NCI-H82 treated with DMSO at 0.1 percent for 48 hours (cell line): ENCODE data around the gene FUT2.

Experiments used
- DNase-seq: peaks from one replicate; lab custom pipeline; 2025; ENCODE audit not compliant: unreplicated experiment; lab: John Stamatoyannopoulos, UW

Gene FUT2

DNA sequence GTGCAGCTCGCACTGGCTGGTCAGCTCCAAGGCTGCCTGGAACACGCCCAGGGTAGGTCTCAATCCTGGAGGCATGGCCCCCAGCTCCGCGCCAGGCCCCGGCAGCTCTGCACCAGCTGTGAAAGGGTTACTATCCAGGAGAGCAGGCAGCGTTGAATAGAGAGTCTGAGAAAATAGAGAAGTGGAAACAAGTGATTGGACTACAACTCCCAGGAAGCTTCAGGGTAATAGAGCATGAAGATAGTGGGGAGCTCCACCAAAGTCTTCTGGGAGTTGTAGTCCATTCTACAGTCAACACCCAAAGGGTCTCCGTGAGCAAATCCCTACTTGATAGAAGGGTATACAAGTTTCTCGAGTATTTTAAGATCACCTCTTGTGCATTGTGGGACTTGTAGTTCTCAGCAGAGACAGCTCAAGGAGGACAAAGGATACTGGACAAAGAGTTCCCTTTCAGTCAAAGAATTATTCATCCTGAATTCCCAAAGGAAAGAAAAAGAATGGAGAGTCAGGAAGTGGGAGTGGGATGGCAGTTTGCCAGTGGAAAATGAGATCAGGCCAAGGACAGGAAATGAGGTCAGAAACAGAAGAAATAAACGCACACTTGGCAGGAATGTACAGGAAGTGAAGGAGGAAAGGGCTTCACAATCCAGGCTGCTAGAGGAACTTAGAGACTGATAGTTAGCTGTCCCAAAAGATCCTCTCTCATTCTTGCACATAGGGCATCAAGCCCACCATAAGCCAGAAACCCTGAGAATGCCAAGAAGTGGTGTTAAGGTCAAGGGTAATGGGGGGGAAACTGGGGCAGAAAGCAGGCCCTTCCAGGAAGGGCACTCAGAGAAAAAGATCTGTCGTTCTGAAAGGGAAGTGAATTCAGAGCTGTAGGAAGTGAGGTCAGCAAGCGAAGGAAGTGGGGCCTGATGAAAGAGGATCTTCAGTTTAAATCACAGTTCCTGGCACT, 29.3 kb downstream of the FUT2 start:
- peak; percentile 66 for DNase-seq

DNA sequence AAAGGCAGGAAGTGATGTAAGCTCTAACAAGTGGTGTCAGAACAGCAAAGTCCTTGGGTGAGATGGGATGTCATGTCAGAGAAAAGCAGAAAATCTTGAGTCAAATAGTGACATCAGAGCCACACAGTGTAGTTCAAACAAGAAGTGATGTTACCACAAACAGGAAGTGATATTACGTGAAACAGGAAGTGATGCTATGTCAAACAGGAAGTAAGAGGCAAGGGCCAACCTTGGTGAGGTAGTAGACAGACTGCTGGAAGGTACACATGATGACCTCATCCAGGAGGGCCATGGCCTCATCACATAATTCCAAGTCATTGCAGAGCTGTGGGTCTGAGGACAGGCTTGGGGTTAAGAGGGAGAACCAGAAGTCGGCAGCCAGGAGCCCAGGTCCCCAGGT, 30.8 kb downstream of the FUT2 start:
- no peak for DNase-seq

DNA sequence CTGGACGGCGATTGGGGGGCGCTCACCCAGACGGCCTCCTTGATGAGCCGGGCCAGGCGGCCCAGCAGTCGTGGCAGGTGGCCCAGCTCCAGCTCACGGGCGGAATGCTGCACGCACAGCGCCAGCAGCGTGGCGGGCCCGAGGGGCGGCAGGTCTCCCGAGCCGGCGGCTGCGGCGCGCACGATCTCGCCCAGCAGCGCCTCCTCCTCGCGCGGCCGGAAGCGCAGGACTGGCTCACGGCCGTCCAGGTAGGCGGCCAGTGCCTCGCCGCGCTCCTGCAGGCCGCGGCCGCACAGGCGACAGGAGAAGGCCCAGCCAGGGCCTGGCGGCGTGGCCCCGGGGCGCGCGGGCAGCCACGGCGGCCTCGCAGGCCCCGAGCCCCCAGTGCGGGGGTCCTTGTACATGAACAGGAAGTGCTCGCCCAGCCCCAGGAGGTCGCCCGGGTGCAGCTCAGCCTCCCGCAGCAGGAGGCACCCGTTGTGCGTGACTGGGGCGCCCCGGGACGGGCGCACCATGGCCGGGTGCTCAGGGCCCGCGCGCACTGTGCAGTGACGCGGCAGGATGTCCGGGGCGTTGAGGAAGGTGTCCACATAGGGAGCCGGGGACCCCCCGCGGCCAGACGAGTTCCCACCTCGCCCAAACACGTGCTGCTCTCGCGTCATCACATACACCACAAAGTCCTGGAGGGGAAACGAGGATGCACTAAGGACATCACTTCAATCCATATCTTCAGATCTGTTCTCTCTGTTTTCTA, 33.3 kb downstream of the FUT2 start:
- no peak for DNase-seq

DNA sequence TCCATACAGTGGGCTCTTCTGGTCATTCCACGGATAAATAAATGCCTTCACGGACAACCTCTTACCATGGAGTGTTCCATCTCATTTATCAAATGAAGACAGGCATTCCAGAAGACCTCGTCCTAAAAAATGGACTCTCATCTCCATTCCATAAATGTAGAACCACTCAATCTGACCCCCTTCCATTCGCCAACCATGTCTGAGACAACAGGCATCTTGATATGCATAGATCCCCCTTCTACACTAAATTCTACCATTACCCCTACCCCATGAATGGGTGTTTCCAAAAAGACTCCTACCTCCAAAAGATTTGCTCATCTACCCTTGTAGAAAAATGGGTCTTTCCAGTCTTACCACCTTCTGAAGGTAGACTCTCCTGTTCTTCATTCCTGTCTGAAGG, 35.7 kb downstream of the FUT2 start:
- no peak for DNase-seq

DNA sequence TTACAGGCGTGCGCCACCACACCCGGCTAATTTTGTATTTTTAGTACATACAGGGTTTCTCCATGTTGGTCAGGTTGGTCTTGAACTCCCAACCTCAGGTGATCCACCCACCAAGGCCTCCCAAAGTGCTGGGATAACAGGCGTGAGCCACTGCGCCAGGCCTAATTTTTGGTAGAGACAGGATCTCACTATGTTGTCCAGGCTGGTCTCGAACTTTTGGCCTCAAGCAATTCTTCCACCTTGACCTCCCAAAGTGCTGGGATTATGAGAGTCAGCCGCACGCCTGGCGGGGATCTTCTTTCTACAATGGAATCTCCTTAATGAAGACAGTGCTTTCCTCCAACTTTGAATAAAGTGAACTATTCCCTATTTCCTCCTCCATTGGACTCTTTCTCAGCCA, 38.9 kb downstream of the FUT2 start:
- DNase-seq: no peak

DNA sequence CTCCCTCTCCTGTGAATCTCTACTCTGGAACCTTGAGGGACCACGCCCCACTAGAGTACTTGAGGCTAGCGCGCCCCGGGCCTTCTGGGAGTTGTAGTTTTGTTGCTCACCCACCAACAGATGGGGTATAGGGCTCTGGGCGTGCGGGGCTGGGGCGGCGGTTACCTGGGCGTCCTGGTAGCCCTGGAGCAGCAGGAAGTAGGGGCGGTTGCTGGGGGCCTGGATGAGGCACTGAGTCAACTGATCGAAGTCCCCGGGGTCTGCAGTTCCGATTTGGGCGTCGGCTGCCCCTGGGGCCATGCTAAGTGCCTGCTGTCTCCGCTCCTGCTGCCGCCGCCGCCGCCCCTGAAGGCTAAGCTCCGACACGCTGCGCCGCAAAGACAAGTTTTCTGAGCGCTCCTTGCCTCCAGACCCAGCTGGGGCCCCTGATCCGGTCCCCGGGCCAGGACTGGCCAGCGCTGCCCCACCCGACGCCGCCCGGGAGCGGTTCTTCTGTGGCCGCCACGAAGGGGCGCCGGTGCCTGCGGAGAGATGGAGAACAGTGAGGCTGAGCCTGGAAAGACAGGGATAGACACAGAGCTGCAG, 39.4 kb downstream of the FUT2 start:
- peak; percentile 73 for DNase-seq

DNA sequence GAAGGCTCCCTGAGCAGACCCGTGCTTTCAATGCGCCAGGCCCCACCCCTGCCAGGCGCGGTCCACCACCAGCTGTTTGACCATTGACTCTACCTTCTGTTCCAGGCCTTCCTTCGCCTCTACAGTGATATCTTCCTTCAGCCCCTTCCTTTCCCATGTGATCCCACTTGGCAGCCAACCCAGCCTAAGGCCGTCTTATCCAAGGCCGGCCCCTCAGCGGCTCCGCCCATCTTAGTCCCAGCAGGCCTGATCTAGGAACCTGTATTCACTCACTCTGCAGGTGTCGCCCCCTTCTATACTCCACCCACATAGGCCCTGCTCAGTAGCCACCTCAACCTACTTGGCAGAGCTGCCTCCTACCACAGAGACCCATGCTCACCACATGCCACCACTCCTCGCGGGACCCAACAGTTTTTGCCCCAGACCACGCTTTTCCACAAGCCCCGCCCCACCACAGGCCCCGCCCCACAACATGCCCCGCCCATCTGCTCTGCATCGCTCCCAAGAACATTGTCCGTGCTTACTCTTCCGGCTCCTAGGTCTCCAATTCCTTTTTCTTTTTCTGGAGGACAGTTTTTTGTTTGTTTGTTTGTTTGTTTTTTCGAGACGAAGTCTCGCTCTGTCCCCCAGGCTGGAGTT, 41.7 kb downstream of the FUT2 start:
- DNase-seq: no peak

DNA sequence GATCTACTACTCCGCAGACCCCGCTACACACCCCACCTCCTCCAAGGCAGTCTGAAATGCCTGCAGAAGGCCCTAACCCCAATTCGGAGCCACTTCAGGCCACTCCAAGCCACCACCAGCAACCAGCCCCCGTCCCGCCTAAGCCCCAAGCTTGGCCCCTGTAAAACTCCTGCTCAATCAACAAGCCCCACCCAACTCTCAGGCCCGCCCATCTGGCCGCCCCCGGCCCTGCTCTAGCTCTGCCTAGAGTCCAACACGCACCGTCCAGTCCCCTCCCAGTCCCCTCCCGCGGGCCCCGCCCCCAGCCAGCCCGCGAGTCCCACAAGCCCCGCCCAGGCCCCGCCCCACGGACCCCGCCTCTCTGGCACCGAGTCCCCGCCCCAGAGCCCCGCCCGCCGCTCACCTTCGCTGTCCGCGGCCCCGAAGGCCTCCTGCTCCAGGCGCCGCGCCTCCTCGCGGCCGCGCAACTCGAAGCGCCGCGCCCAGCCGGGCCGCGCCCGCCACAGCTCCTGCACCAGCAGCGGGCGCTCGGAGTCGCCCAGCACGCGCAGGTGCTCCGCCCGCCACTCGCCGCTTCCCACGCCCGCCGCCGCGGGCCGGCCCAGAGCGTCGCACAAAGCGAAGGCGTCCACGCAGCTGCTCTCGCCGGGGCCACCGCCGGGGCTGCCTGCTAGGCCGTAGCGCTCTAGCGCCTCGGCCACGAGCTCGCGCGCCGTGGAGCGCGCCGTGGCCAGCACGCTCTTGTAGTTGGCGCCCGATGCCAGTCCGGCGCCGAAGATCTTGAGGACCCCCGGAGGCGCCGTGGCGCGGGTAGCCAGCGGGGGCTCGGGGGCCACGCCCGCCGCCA, 43.0 kb downstream of the FUT2 start:
- DNase-seq: peak; percentile 97

DNA sequence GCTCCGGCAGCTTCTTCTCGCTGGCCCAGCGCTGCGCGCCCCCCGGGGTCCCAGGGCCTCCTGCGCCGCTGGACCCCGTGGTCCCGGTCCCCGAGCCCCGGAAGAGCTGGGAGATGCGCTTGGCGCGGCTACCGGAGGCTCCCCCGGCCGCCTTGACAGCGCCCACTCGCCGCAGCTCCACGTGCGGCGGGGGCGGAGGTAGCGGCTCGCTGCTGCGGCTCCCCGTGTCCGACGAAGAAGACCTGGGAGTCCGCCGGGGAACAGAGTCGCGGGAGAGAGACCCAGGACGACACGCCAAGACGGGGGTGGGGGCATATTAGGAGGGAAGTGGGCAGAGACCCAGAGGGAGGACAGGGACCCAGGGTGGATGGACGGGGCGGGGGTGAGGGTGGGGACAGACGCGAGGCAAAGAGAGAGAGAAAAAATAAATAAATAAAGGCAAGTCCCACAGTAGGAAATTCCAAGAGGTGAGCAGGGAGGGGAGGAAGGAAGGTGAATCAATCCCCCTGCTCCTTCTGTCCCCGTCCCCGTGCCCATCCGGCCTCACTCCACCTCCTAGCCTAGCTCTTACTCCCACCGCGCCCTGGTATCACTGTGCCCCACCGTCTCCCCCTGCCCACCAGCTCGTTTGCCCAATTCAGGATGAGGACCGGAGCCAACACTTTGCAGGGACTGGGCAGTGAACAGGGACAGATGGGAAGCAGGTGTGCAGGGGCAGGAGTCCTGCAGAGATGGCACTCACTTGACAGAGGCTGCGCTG, 43.8 kb downstream of the FUT2 start:
- no peak for DNase-seq

DNA sequence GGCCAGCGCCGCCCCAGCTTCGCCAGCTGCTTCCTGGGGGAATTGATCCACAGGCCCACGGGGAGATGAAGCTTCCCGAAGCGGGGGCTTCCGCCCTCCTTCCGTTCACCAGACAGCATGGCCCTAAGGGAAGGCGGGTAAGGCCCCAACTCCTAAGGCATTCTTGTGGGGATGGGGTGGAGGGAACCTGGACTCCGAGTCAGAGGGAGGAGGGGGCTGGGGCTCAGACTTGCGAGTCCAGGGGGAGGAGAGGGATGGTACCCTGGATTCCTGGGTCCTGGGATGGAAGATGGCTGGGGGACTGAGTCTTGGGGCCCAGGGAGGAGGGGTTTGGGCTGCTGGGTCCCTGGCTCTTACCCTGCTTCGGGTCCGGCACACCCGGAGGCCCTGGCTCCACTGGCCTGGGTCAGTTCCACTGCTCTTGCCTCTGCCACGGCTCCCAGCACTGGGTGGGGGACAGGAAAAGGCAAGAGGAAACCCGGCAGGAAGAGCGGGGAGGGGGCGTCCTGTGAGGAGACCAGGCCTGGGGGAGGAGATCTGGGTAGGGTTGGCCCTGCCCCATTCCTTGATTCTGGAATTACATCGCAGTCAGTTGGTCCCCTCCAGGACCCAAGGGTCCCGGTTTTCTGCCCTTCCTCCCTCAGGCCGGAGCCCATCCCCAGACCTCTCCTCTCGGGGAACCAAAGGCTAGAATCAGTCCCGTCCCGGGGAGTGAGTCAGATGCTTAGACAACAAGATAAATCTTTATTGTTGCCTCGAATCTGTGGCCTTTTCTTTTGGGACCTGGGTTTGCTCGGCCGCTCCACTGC, 44.6 kb downstream of the FUT2 start, which contains the start of gene RASIP1:
Gene RASIP1 (minus strand): TSS at position 447 of the 809 bp plus-strand sequence. CDS start 328 bp downstream, at position 119.
- DNase-seq: no peak

DNA sequence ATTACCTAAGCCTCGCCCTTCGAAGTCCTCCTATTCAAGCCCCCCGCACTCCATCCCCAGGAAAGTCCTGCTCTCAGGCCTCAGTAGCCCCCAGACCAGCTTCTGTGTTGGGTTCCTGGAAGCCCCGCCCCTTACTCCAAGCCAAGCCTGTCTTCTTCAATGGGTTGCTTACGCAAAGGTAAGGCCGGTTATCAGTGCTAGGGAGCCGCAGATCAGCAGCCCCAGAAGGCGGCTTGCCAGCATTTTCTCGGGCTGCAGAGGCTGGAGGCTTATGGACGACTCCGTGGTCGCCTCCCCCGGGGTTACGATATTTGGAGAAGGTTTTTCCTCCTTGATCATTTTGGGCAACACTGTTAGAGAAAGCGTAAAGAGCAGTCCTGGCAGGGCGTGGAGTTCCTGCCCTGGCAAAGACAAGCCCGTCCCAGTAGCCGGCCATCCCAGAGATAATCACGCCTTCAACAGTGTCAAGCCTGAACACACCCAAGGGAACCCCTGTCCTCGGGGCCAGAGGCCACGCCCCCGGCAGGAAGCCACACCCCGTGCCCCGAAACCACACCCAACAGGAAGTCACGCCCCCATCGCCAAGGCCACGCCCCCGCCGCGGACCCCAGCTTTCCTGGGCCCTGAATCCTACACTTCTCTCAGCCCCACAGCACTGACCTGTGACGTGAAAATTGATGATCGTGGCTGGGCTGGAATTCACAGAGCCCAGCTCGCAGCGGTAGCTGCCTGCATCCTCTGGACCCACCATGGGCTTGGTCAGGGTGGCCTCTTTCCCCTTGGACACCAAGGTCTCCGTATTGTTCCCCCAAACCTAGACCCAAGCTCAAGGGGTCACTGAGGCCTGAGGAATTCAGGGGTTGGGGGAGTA, 45.6 kb downstream of the FUT2 start:
- no peak for DNase-seq

DNA sequence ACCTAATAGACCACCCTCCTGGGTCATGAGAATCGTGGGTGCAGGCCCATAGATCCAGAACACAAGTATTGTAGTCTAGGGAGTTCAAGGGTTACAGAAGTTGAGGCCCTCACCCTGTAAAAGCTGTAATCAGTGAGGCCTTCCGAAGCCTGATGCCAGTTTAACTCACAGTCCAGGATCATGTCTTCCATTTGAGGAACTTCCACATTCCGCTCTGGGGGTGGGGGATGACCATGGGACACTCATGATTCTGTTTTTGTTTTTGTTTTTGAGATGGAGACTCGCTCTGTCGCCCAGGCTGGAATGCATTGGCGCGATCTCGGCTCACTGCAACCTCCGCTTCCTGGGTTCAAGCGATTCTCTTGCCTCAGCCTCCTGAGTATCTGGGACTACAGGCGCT, 46.3 kb downstream of the FUT2 start:
- no peak for DNase-seq

DNA sequence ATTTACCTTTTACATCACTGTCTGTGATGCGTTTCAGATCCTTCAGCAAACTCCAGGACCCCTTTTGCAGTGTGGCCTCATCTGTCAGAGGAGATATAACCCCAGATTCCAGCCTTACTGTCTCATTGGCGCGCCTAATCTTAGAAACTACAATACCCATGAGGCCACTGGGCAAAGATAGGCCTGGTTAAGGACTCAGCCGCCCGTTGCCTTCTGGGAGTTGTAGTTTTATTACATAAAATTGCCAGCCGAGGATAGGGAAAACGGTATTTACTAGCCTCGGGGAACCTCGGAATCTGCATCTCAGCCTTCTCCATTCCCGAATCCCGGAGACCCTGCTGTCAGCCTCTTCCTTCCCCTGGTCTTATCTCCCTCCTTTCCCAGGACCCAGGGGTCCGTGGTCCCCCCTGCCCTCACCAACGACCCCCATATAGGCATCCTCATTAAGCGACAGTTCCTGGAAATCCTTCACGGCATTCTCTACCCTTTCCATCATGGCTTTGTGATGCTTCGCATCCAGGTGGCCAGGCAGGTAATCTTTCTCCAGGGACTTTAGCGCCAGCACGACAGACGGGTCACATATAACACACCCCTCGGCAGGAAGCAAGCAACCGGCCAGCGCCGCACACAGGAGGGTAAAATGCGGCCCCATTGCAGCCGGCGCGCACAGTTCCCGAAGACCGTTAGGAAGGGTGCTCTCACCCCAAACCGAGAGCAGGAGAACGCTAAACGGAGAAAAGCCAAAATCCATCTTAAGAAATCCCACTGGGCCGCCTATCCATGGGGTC, 49.6 kb downstream of the FUT2 start:
- peak; percentile 73 for DNase-seq

DNA sequence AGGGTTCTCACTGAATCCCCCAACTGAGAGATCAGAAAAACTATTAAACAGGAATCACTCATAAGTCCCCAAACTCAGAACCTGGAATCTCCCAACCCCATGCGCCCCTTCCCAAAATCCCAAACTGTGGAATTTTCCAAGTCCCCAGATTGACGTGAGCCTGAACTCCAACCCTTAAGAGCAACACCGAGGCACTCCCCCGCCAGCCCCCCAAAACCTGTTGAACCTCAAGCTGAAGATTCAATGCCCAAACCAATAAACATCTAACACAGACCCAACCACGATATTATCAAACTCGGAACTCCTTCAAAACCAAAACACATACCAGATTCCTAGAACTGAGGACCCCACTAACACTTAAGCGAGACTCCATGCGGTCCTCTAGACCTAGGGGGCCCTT, 50.3 kb downstream of the FUT2 start:
- DNase-seq: no peak

DNA sequence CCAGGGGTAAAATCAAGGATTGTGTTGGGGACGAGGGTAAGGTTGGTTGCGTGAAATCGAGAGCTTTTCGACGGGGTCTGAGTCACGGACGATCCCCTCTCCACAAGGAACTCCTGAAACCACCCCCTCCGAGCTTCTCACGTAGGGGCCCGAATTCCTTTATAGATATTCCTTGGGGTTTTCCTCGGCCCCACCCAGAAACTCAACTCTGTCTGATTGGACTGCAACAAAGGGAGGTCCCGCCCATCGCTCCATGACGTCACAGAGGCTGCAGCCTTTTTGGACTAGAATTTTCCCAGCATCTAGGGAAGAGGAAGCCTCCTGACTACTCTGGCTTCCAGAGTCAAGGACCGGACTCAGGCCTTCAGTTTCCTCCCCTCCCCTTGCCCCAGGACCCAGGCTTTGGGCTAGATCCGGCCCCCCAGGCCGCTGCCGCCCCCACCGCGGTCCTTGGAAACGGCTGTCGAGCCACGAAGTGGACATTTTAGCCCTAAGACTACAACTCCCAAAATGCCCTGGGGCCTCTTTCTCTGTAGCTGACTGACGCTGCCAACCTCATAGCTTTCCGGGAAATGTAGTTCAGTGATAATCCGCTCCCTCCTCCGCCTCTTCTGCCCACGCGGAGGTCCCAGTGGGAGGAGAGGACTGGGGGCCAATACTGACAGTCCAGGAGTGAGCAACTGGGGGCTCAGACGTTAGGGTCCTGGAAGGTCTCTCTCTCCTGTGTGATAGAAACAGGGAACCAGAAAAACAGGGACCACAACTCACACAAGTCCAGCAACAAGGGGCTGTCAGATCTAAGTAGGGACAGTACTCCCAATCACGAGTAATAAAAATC, 51.2 kb downstream of the FUT2 start, which contains the start of gene IZUMO1:
Gene IZUMO1 (minus strand): TSS at position 172 of the 838 bp plus-strand sequence. CDS start 1,050 bp downstream, outside the sequence.
- peak; percentile 89 for DNase-seq
